Dermis microvascular lymphatic vessel endothelial cell (primary cell): Measurements from ENCODE around the gene MAL. TPM values are rescaled to one million over a fixed set of nuclear protein-coding genes. Genes with fewer than 3 reads are reported as not detected.
"Not testable (repeated sequence)": the region's sequence is repeated elsewhere in the genome, so short reads cannot be mapped to it uniquely, and the experiment has no call there.

Experiments used
- DNase-seq, 2 donors: peaks; one replicate each; pipeline versions ENCODE4 v3.0.0 to v3.0.0-alpha.2; 2010; ENCODE audit warnings: low read depth in 2 of 2
- total RNA-seq: library from RNA; depleted of rRNA; stranded (reverse); fragments of >200 nt; gene quantifications from 2 replicates; pipeline ENCODE4 v1.2.1, GENCODE V29; 2014

Gene MAL
- total RNA-seq, 1 donor from 2014 or later, result not detected

DNA sequence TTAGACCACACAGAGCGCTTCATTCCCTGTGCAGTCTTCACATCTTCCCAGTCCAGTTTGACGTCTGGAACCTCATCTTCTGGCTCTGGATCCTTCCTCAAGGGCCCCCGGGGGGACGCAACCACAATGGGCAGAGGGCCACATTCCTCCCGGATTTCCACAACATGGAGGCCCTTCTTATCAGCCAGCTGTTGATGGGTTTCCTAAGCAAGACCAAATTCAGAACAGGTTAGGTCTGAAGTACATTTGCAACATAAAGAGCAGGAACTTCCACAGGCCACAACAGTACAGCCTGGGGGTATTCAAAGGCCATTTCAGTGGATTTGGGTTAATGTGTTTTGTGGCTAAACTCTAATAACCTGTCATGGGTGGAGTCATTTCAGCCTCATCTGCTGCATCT, 61.9 kb downstream of the MAL start:
- no peak for DNase-seq

GRCh38 chr2:95091885-95092555, 66.5 kb downstream of the MAL start:
- no peak for DNase-seq

DNA sequence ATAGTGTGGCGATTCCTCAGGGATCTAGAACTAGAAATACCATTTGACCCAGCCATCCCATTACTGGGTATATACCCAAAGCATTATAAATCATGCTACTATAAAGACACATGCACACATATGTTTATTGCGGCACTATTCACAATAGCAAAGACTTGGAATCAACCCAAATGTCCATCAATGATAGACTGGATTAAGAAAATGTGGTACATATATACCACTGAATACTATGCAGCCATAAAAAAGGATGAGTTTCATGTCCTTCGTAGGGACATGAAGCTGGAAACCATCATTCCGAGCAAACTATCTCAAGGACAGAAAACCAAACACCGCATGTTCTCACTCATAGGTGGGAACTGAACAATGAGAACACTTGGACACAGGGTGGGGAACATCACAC, 72.8 kb downstream of the MAL start:
- DNase-seq, result not testable (repeated sequence)

DNA sequence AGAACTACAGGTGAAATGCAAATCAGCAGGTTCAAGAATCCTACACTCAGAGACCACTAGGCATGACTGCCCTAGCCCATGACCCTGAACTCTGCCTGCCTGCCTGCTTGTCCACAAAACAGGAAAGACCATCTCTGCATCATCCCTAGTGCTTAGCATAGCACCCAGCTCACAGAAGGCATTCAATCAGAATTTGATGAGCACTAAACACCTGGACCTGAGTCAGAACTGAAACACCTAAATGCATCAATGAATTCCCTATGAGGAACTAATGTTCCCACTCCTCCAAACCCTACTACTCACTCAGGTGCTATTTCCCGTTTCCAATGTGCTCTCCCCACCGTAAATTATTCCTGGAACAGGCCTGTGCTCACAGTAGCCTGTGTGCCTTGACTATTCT, 74.4 kb downstream of the MAL start:
- DNase-seq, result no peak

Other genes starting within 250 kb of the MAL start
- not detected in 2 replicates for gene TEKT4, start 154.3 kb upstream of the MAL start, total RNA-seq
- gene MRPS5, start 96.1 kb downstream of the MAL start, total RNA-seq, result 35.4 and 36.3 TPM in 2 replicates
- 6.3 and 9.1 TPM in 2 replicates for gene ZNF514, start 134.1 kb downstream of the MAL start, total RNA-seq
- 5.3 and 8.1 TPM in 2 replicates for gene ZNF2, start 140.1 kb downstream of the MAL start, total RNA-seq
- gene ZNF892, start 181.8 kb downstream of the MAL start, total RNA-seq, result 3.6 and 4.9 TPM in 2 replicates
- under 0.01 and 0.13 TPM in 2 replicates for gene PROM2, start 248.7 kb downstream of the MAL start, total RNA-seq